ENCODE data around the gene UNC13C. TPM values are rescaled to one million over a fixed set of nuclear protein-coding genes. Genes with fewer than 3 reads are reported as not detected.

The UNC13C gene
- total and polyA plus RNA-seq, 2 donors (not counting 3 experiments of a cell fraction or from before 2014, with no cell fraction given), result not detected

DNA sequence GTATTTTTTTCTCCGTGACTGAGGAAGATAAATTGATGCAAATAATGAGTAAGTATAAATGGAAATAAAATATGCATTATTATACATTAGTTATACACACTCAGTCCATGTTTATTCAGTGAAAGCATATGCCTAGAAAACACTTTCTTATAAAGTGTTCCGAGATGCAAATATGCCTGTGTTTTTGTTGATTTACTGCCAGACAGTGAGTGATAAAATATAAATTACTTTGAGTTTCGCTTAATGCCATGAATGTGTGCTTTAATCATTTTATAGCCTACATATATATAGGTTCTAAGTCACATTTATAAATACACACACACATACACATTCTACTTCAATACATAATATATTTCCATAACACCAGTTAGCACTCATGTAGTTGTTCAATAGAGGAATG, 569.2 kb downstream of the UNC13C start:
- Histone ChIP-seq H3K27ac (ENCODE audit: insufficient read depth, low read depth, low read length) (no peak overlapping the region), H3K9ac (replicated peaks; ENCODE audit: extremely low read depth, insufficient read depth, low read length) (no peak overlapping the region), H3K9me3 (replicated peaks; ENCODE audit: control insufficient read depth, insufficient read depth, low read length) (no peaks in the 10 kb centered on the region), H3K4me3 (replicated peaks in 1 of 3; ENCODE audit: insufficient read depth in 1 of 3, low read depth in 1 of 3, low read length in 3 of 3) (no peak overlapping the region), H3K79me2 (ENCODE audit: control insufficient read depth, insufficient read depth, low read length) (no peaks in the 10 kb centered on the region), H3K27me3 (ENCODE audit: control insufficient read depth in 2 of 2, insufficient read depth in 2 of 2, low read length in 2 of 2) (no peaks in the 10 kb centered on the region), H2AFZ (ENCODE audit: low read depth, low read length) (no peak overlapping the region), H3K4me2 (ENCODE audit: insufficient read depth, low read length) (no peak overlapping the region), H3K36me3 (ENCODE audit: control insufficient read depth in 2 of 2, extremely low read depth in 1 of 2, insufficient read depth in 2 of 2, low read length in 2 of 2) (no peaks in the 10 kb centered on the region), H3K4me1 (ENCODE audit: control insufficient read depth, extremely low read depth, insufficient read depth, low read length) (no peaks in the 10 kb centered on the region), H4K20me1 (replicated peaks; ENCODE audit: control insufficient read depth, extremely low read depth, insufficient read depth, low read length) (no peaks in the 10 kb centered on the region), H3K9me1 (replicated peaks; ENCODE audit: control insufficient read depth, extremely low read depth, insufficient read depth, low read length) (no peaks in the 10 kb centered on the region)
- intact Hi-C loops (cut with micrococcal nuclease) (no loop called here), dilution Hi-C loops (cut with MboI; ENCODE audit: extremely low pct_ligation_motif_present, low sequenced_read_pairs) (no loop called here)
- ChIA-PET CTCF (no interaction called here), POLR2A (no interaction called here)
- FAIRE-seq (no peak), DNase-seq (ENCODE audit: low read depth, low spot score) (no peak)
- TF ChIP-seq, protein P1, sequence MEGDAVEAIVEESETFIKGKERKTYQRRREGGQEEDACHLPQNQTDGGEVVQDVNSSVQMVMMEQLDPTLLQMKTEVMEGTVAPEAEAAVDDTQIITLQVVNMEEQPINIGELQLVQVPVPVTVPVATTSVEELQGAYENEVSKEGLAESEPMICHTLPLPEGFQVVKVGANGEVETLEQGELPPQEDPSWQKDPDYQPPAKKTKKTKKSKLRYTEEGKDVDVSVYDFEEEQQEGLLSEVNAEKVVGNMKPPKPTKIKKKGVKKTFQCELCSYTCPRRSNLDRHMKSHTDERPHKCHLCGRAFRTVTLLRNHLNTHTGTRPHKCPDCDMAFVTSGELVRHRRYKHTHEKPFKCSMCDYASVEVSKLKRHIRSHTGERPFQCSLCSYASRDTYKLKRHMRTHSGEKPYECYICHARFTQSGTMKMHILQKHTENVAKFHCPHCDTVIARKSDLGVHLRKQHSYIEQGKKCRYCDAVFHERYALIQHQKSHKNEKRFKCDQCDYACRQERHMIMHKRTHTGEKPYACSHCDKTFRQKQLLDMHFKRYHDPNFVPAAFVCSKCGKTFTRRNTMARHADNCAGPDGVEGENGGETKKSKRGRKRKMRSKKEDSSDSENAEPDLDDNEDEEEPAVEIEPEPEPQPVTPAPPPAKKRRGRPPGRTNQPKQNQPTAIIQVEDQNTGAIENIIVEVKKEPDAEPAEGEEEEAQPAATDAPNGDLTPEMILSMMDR (IDR thresholded peaks at IDR 0.05; ENCODE audit: extremely low read depth in 1 of 2, insufficient read depth in 1 of 2, low read depth in 1 of 2, low read length in 2 of 2), result no peak
- TF ChIP-seq MYC (IDR thresholded peaks at IDR 0.05; ENCODE audit: low read depth, low read length), result no peak
- no peak for TF ChIP-seq POLR2AphosphoS5 (IDR thresholded peaks at IDR 0.05; ENCODE audit: insufficient read depth, low read depth, low read length)
- TF ChIP-seq JUN (IDR thresholded peaks at IDR 0.05; ENCODE audit: borderline replicate concordance, insufficient read depth, insufficient read length, low read depth), result no peak
- TF ChIP-seq FOS (IDR thresholded peaks at IDR 0.05; ENCODE audit: borderline replicate concordance, insufficient read depth, low read length), result no peak
- no peak for TF ChIP-seq EZH2 (IDR thresholded peaks at IDR 0.05; ENCODE audit: borderline replicate concordance, low read depth, low read length, severe bottlenecking)
- TF ChIP-seq, protein P2, sequence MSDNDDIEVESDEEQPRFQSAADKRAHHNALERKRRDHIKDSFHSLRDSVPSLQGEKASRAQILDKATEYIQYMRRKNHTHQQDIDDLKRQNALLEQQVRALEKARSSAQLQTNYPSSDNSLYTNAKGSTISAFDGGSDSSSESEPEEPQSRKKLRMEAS (IDR thresholded peaks at IDR 0.05; ENCODE audit: insufficient read depth, insufficient read length), result no peak
- no peak for TF ChIP-seq POLR2A (IDR thresholded peaks at IDR 0.05; ENCODE audit: low read depth, low read length)
- TF ChIP-seq GATA2 (IDR thresholded peaks at IDR 0.05; ENCODE audit: insufficient read depth, insufficient read length, low read depth, low read length), result no peak
- BruUV-seq (replicated peaks), result no TSS peak

Measured in endothelial cell of umbilical vein (primary cell).